SU-DHL-6 (cell line): ENCODE results near the gene CTPS1.

Experiments used
- H2AFZ ChIP-seq: fragments of 200-600 bp; sonication (generic); 2 replicates; pipeline ENCODE4 v1.6.1; 2014; ENCODE audit warnings: low read depth, mild to moderate bottlenecking, moderate library complexity, mixed read lengths, antibody characterized with exemption, low read length; ENCODE audit not compliant: severe bottlenecking
- H3F3A ChIP-seq: fragments of 200-600 bp; shearing (Covaris generic); 2 replicates; pipeline ENCODE4 v1.6.0; 2016; ENCODE audit warnings: antibody characterized with exemption, mild to moderate bottlenecking; ENCODE audit not compliant: insufficient read depth
- H3K27ac ChIP-seq: fragments of 200-600 bp; sonication (generic); 2 replicates; pipeline ENCODE4 v1.5.1; 2016; ENCODE audit warnings: low read depth, mild to moderate bottlenecking, low read length, moderate library complexity, mixed read lengths
- H3K27me3 ChIP-seq: fragments of 200-600 bp; sonication (generic), shearing (Covaris generic); 2 replicates; pipeline ENCODE4 v1.6.0; 2014; ENCODE audit warnings: mild to moderate bottlenecking, low read length
- H3K36me3 ChIP-seq: fragments of 200-600 bp; sonication (generic); 2 replicates; pipeline ENCODE4 v1.6.1; 2014; ENCODE audit warnings: mild to moderate bottlenecking, low read length, mixed read lengths
- H3K4me2 ChIP-seq: fragments of 300-600, 200-600 bp; shearing (Covaris generic), sonication (generic); 2 replicates; pipeline ENCODE4 v1.6.0; 2014; ENCODE audit warnings: low read length, low read depth, mild to moderate bottlenecking; ENCODE audit not compliant: poor library complexity, severe bottlenecking
- H3K4me3 ChIP-seq: fragments of 200-600 bp; sonication (generic); 2 replicates; pipeline ENCODE4 v1.5.1; 2014; ENCODE audit warnings: antibody characterized with exemption, low read length, mild to moderate bottlenecking, mixed read lengths; ENCODE audit not compliant: insufficient read depth, poor library complexity, severe bottlenecking
- H3K79me2 ChIP-seq: fragments of 200-600 bp; sonication (generic); 2 replicates; pipeline ENCODE4 v1.6.1; 2014; ENCODE audit warnings: mild to moderate bottlenecking, low read length, moderate library complexity; ENCODE audit not compliant: insufficient read depth
- H3K9ac ChIP-seq: fragments of 200-600 bp; sonication (generic); 2 replicates; pipeline ENCODE4 v1.7.0; 2014; ENCODE audit warnings: mild to moderate bottlenecking, low read length
- H3K9me2 ChIP-seq: fragments of 200-600 bp; sonication (generic); replicated peaks from 2 replicates; pipeline ENCODE4 v1.6.1; 2014; ENCODE audit warnings: low read length; ENCODE audit not compliant: insufficient read depth
- H3K9me3 ChIP-seq: fragments of 200-600 bp; sonication (generic); 2 replicates; pipeline ENCODE4 v1.6.1; 2014; ENCODE audit warnings: low read length, mixed read lengths; ENCODE audit not compliant: insufficient read depth
- H4K20me1 ChIP-seq: fragments of 200-600 bp; sonication (generic); 2 replicates; pipeline ENCODE4 v1.6.1; 2014; ENCODE audit warnings: low read depth, mild to moderate bottlenecking, antibody characterized with exemption, low read length, moderate library complexity, mixed read lengths
- EZH2phosphoT487 ChIP-seq: fragments of 200-600 bp; sonication (generic), shearing (Covaris generic); conservative IDR thresholded peaks from 2 replicates; pipeline ENCODE4 v1.6.1; 2018; ENCODE audit warnings: mild to moderate bottlenecking, antibody characterized with exemption, low read length, moderate library complexity, mixed read lengths
- TF ChIP-seq, protein P1 (sequence below): fragments of 200-600 bp; sonication (generic); IDR thresholded peaks from one replicate; pipeline ENCODE4 v1.5.1; 2017; ENCODE audit warnings: antibody characterized with exemption, mild to moderate bottlenecking, low read length, moderate library complexity; ENCODE audit not compliant: insufficient read depth, poor library complexity, severe bottlenecking

Gene CTPS1

DNA sequence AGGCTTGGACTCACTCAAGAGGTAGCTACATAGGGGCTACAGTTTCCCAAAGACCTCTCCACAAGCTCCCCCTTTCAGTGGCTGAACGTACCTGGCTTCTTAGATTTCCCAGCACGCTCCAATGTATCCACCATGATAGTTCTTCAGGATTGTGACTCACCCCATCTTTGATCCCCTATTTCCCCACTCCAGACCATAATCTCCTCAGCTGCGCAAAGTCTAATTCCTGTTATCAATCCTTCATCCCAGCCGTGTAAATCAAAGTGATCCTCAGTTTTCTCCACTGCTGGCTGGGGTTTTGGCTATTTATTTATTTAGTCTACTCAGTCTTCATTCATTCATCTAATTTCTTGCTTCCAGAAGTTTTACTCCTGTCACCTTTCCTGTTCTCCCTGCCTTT is 13.1 kb upstream of the CTPS1 start:
- Histone ChIP-seq H3K9ac (no peak overlapping the region), H3F3A (no peaks in the 10 kb centered on the region), H3K4me2 (no peak overlapping the region), H3K36me3 (no peaks in the 10 kb centered on the region), H3K4me3 (no peak overlapping the region), H2AFZ (no peak overlapping the region), H3K27me3 (no peaks in the 10 kb centered on the region), H3K9me3 (no peaks in the 10 kb centered on the region), H3K79me2 (no peaks in the 10 kb centered on the region), H3K27ac (no peak overlapping the region), H4K20me1 (no peaks in the 10 kb centered on the region), H3K9me2 (no peaks in the 10 kb centered on the region)
- TF ChIP-seq, protein P1, sequence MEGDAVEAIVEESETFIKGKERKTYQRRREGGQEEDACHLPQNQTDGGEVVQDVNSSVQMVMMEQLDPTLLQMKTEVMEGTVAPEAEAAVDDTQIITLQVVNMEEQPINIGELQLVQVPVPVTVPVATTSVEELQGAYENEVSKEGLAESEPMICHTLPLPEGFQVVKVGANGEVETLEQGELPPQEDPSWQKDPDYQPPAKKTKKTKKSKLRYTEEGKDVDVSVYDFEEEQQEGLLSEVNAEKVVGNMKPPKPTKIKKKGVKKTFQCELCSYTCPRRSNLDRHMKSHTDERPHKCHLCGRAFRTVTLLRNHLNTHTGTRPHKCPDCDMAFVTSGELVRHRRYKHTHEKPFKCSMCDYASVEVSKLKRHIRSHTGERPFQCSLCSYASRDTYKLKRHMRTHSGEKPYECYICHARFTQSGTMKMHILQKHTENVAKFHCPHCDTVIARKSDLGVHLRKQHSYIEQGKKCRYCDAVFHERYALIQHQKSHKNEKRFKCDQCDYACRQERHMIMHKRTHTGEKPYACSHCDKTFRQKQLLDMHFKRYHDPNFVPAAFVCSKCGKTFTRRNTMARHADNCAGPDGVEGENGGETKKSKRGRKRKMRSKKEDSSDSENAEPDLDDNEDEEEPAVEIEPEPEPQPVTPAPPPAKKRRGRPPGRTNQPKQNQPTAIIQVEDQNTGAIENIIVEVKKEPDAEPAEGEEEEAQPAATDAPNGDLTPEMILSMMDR, result no peak
- no peak for TF ChIP-seq EZH2phosphoT487

DNA sequence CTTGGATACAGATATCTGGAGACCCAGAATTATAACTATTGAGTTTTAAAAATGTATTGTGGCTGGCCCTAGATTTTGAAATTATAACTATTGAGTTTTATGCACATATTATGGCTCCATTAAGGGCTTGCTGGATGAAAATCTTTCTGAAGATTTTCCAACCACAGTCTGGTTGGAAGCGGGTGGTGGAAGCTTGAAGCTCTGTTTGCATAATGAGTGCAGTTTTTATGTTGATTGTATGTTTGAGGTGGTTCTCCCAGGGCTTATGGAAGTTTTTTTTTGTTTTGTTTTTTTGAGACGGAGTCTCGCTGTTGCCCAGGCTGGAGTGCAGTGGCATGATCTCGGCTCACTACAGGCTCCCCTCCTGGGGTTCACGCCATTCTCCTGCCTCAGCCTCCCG is 10.1 kb upstream of the CTPS1 start:
- Histone ChIP-seq H3K36me3 (no peaks in the 10 kb centered on the region), H3K9me2 (no peaks in the 10 kb centered on the region), H3K27ac (no peak overlapping the region), H4K20me1 (no peaks in the 10 kb centered on the region), H3K4me2 (no peak overlapping the region), H3K79me2 (no peaks in the 10 kb centered on the region), H3K27me3 (no peaks in the 10 kb centered on the region), H2AFZ (no peak overlapping the region), H3K9me3 (no peaks in the 10 kb centered on the region), H3F3A (no peaks in the 10 kb centered on the region), H3K9ac (no peak overlapping the region), H3K4me3 (no peak overlapping the region)
- TF ChIP-seq, protein P1, result no peak
- TF ChIP-seq EZH2phosphoT487, result no peak

DNA sequence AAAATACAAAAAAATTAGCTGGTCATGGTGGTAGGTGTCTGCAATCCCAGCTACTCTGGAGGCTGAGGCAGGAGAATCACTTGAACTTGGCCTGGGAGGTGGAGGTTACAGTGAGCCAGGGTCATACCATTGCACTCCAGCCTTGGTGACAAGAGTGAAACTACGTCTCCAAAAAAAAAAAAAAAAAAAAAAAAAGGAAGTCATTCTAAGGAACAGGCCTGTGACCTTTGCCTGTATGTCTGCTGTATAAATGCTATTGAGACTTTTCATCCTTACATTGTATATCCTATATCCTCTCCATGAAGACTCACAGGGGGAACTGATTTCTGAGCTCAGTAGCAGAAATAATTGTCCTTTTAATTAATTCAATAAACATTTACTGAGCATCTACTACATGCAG is 7.5 kb upstream of the CTPS1 start:
- Histone ChIP-seq H3K27ac (no peak overlapping the region), H3K27me3 (no peaks in the 10 kb centered on the region), H4K20me1 (no peaks in the 10 kb centered on the region), H3K9me3 (no peaks in the 10 kb centered on the region), H2AFZ (no peak overlapping the region), H3K9me2 (no peaks in the 10 kb centered on the region), H3F3A (no peaks in the 10 kb centered on the region), H3K36me3 (no peaks in the 10 kb centered on the region), H3K79me2 (no peaks in the 10 kb centered on the region), H3K4me3 (no peak overlapping the region), H3K4me2 (no peak overlapping the region), H3K9ac (no peak overlapping the region)
- TF ChIP-seq, protein P1, result no peak
- TF ChIP-seq EZH2phosphoT487, result no peak

DNA sequence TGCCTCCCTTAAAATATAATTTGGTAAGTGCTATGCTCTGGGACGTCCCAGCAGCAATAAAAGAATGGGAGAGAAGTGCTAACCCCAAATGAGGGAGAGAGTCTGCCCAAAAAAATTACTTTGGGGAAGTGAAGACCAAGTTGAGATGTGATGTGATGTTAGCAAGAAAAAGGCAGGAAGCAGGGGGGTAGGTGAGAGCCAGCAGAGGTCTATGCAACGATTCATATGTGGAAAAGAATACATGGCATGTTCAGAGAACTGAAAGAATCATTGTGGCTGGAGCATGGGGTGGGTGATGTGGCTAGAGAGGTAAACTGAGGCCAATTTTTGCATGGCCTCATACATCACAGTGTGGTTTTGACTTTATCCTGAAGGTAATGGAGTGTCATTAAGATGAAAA is 5.6 kb upstream of the CTPS1 start:
- TF ChIP-seq, protein P1, result no peak
- no peak for TF ChIP-seq EZH2phosphoT487
- Histone ChIP-seq H3K27ac (no peak overlapping the region), H2AFZ (no peak overlapping the region), H4K20me1 (no peaks in the 10 kb centered on the region), H3F3A (no peaks in the 10 kb centered on the region), H3K4me2 (no peak overlapping the region), H3K36me3 (no peaks in the 10 kb centered on the region), H3K9me3 (no peaks in the 10 kb centered on the region), H3K27me3 (no peaks in the 10 kb centered on the region), H3K79me2 (no peaks in the 10 kb centered on the region), H3K9me2 (no peaks in the 10 kb centered on the region), H3K4me3 (no peak overlapping the region), H3K9ac (no peak overlapping the region)
